GM18870 (cell line): ENCODE data around the gene ENOSF1.
"Not testable (repeated sequence)": the region's sequence is repeated elsewhere in the genome, so short reads cannot be mapped to it uniquely, and the experiment has no call there.

Experiments used
- ATAC-seq: cut with Tn5 transposase; IDR thresholded peaks from one replicate; pipeline ENCODE4 v1.9.1; 2021; ENCODE audit warnings: moderate library complexity; ENCODE audit not compliant: unreplicated experiment

The ENOSF1 gene

DNA sequence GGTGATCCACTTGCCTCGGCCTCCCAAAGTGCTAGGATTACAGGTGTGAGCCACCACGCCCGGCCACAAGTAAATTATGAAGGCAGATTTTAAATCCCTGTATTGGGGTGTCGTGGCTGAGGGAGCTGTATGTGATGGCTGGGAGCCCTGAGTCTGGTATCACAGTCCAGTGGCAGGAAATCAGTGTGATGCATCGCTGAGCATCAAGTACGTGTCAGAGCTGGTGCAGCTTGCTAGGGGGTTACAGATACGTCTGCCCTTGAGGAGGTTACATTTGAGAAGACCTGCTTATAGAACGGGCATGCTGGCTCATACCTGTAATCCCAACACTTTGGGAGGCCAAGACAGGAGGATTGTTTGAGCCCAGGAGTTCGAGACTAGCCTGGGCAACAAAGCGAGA lies 4.3 kb downstream of the ENOSF1 start:
- ATAC-seq = no peak

- no peak for ATAC-seq
Observed at GRCh38 chr18:706405-706804, 6.0 kb downstream of the ENOSF1 start.

- ATAC-seq = no peak
Observed at GRCh38 chr18:703213-703967, 9.0 kb downstream of the ENOSF1 start.

DNA sequence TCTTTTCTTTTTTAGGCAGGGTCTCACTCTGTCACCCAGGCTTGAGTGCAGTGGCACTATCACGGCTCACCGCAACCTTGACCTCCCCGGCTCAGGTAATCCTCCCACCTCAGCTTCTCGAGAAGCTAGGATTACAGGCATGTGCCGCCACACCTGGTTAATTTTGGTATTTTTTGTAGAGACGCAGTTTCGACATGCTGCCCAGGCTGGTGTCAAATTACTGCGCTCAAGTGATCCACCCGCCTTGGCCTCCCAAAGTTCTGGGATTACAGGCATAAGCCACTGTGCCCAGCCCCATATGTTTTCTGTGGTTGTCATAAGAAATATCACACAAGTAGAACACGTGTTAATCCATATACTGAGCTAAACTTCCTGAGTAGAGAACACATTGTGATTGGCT lies 14.6 kb downstream of the ENOSF1 start:
- no peak for ATAC-seq

DNA sequence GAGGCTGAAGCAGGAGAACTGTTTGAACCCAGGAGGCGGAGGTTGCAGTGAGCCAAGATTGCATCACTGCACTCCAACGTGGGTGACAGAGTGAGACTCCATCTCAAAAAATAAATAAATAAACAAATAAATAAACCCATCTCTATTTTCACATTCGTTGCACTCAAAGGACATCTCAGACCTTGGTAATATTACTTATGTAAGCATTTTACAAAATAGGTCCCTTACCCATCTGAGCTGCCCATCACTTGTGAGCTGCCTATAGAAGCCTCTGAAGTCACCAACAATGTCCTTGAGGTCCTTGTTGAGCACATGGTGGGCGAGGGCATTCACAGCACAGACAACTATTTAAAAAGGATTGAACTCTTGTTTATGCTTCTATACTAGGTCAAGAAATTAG lies 15.4 kb downstream of the ENOSF1 start:
- ATAC-seq = no peak

GRCh38 chr18:693466-694187 lies 18.8 kb downstream of the ENOSF1 start:
- ATAC-seq = no peak

DNA sequence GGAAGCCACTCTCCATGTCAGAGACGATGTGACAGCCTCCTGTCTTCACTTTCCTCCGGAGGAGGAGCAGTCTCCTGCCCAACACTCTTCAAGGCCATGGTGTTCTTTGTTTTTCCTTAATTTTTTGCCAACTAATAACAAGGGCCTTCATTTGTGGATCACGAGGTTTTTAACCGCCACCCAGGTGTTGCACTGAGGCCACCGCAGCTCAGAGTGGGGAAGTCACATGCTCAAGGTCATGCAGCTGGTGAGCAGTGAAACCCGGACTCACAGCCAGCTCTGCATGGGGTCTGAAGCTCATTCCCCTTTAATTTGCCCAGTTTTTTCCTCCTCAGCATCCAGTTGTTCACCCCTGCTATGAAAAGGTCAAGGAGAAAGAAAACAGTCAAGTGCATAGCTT lies 19.6 kb downstream of the ENOSF1 start:
- ATAC-seq = no peak

- ATAC-seq = no peak
Observed at GRCh38 chr18:688323-688722, 24.1 kb downstream of the ENOSF1 start.

- ATAC-seq = no peak
Observed at GRCh38 chr18:686339-687111, 25.9 kb downstream of the ENOSF1 start.

DNA sequence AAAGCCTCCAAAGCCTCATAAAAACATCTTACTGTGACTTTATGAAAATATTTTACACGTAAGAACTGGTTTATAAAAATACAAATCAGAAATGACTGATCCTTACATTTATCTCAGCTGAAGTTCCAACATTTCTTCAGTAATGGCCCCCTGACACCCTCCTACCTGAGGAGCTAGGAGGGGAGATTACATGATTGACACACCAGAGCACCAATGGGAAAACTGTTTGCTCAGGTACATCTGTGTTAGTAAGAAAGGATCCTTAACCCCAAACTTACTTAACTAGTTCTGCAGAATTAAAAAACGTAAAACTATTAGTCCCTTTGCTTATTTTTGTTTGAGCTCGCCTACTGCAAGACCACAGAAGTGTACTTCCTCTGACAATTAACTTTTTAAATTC lies 27.0 kb downstream of the ENOSF1 start:
- no peak for ATAC-seq

DNA sequence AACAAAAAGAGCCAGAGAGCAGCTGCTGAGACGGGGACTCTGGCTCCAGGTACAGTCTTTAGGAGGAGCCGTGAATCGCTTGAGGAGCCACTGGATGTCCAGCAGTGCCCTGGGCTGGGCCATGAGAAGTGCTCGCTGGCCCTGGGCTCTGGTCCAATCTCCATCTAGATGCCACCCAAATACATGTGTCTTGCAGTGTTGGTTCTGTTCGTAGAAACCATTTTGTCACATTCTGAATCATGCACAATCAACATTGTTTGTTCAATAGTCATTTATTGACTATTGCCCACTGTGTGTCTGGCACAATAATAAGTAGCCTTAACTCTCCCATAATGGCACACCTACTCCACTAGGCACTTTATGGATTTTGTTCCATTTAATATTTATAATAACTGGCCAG lies 28.9 kb downstream of the ENOSF1 start:
- ATAC-seq = no peak

DNA sequence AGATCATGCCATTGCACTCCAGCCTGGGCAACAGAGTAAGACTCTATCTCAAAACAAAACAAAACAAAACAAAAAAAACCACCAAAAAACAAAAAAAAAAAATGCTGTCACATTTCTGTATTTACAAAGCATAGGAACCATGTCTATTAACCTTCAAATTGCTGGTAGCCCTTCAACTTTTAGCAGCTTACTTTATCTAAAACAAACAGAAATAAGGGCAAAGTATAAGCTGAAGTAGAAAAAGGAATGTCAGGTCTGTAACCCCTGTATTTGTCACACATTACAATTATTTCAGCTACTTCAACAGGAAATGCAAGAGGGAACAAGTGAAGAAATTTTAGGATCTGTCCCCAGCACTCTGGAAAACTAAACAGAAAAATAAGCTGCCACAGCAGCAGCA lies 29.6 kb downstream of the ENOSF1 start:
- ATAC-seq = no peak

GRCh38 chr18:682416-682815 lies 30.0 kb downstream of the ENOSF1 start:
- not testable (repeated sequence) for ATAC-seq

DNA sequence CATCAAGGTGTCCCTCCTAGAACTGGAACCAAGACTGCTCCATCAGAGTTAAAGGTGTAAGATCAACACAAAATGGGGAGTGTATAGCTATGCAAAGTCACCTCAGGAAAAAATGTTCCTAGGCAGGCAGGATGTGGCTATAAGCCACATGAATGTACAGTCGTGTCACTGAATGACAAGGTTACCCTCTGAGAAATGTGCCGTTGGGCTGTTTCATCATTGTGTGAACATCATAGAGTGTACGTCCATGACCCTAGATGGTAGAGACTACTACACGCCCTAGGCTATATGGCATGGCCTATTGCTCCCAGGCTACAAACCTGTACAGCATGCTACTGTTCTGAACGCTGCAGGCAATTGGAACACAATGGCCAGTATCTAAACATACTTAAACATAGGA lies 30.4 kb downstream of the ENOSF1 start:
- no peak for ATAC-seq

- no peak for ATAC-seq
Observed at GRCh38 chr18:680392-680791, 32.0 kb downstream of the ENOSF1 start.

- ATAC-seq = no peak
Observed at GRCh38 chr18:679516-679915, 32.9 kb downstream of the ENOSF1 start.

DNA sequence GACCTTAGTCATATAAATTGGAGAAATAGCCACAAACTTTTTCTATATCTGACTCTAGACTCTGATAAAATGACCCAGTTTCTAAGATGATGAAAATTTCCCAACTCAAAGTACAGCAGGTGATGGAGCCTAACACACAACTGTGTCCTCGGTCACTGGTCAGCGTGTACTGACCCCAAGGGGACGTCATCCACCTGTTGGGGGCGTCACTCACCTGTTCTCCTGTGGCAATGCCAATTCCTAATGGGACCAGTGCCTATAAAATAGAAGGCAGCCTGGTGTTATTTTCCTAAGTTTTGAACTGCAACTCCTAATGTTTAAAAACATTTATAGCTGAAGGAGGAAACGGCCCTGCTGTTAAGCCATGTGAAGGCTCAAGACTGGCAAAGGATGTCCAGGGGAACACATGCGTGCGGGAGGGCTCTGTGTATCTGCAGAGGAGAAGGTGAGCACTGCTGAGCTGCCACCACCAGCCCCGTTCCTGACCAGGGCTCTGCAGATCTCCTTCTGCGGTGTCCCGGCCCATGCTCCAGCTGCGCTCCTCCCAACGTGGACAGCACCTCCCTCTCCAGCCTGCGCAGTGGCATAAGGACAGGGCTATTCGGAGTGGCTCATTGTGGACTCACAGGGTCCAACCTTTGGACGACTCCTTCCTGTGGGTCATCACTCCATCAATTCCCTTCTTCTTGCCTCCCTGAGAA lies 33.8 kb downstream of the ENOSF1 start:
- no peak for ATAC-seq

DNA sequence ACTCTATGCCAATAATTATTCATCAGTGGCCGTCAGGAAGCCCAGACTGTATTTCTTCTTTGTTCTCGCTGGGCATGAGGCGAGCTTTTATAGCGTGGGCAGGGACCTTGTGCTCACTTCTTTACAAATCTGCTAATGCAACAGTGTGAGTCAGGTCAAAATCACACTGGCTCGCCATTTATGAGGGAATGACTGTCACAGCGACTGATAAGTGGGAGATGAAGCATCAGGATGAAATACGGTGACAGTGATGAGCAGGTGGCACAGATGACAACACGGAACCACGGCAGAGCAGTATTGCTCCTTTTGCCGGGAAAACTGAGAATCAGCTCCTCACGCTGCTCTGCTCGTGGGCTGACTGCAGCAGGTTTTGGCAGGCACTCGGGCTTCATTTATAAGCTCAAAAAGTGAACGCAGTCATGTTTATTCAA lies 34.5 kb downstream of the ENOSF1 start:
- no peak for ATAC-seq

GRCh38 chr18:677145-677544 lies 35.3 kb downstream of the ENOSF1 start:
- no peak for ATAC-seq

DNA sequence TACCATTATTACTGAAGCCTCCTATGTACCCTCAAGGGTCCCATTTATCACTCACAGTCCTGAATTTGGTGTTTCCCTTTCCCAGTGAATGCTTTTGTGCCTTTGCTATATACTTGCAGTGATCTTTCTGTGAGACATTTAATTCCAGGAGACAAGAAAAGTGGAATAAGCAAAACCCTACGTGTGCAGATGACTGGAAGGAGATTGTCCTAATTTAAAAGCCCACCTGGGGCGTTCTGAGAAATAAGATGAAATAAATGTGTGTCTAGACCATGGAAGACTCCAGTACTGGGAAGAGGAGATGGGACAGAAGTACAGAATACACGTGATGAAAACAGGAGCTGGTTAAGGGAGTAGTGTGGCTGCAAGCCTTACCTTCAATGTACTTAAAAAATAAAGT lies 35.7 kb downstream of the ENOSF1 start:
- no peak for ATAC-seq

GRCh38 chr18:676069-676468 lies 36.4 kb downstream of the ENOSF1 start:
- ATAC-seq = no peak
